Transverse colon (tissue), 4 donors: Measurements from ENCODE around the gene GPD1L. TPM values are rescaled to one million over a fixed set of nuclear protein-coding genes. Genes with fewer than 3 reads are reported as not detected.

ENCODE experiments used
- DNase-seq: peaks from one replicate; pipeline ENCODE4 v3.0.0-alpha.2; 2019
- H3K27ac ChIP-seq, 4 donors: fragments of 200-600 bp; sonication (generic); 2 replicates each; pipeline ENCODE4 v1.5.1; 2016 to 2018; ENCODE audit warnings: inconsistent platforms in 4 of 4
- H3K27me3 ChIP-seq: fragments of 200-600 bp; sonication (generic); 2 replicates; pipeline ENCODE4 v1.5.1; 2017; ENCODE audit warnings: inconsistent platforms
- H3K36me3 ChIP-seq, 4 donors: fragments of 200-600 bp; sonication (generic); 2 replicates each; pipeline ENCODE4 v1.5.1; 2017 to 2019; ENCODE audit warnings: inconsistent platforms in 4 of 4
- H3K4me1 ChIP-seq, 4 donors: fragments of 200-600 bp; sonication (generic); 2 replicates each; pipeline ENCODE4 v1.5.1; 2017 to 2020; ENCODE audit warnings: inconsistent platforms in 4 of 4
- H3K4me3 ChIP-seq, 4 donors: fragments of 200-600 bp; sonication (generic); 1 replicate in 1 of 4; 2 replicates in 3 of 4; pipeline versions ENCODE4 v1.5.1 to v1.6.1; 2017 to 2019; ENCODE audit warnings: inconsistent platforms in 4 of 4
- H3K9me3 ChIP-seq, 2 donors: fragments of 200-600 bp; sonication (generic); 2 replicates each; pipeline ENCODE4 v1.5.1; 2017 to 2019; ENCODE audit warnings: inconsistent platforms in 2 of 2
- CTCF ChIP-seq, 5 experiments: fragments of 200-600 bp in 3 of 5; fragments of 450-650 bp in 2 of 5; sonication (generic) in 3 of 5; IDR thresholded peaks; 1 replicate in 2 of 5; 2 replicates in 3 of 5; pipeline ENCODE4 v1.5.1; 2016 to 2017; ENCODE audit warnings: antibody characterized with exemption in 5 of 5, inconsistent platforms in 3 of 5, mild to moderate bottlenecking in 2 of 5, moderate library complexity in 1 of 5
- EP300 ChIP-seq: sonication (generic); formaldehyde crosslinking; IDR thresholded peaks from one replicate; pipeline ENCODE4 v1.6.1; 2017; ENCODE audit warnings: antibody characterized with exemption, low read depth
- POLR2A ChIP-seq: fragments of 450-650 bp; IDR thresholded peaks from one replicate; pipeline ENCODE4 v1.6.1; 2016; ENCODE audit warnings: antibody characterized with exemption, mild to moderate bottlenecking, moderate library complexity
- POLR2AphosphoS5 ChIP-seq, 3 donors: sonication (generic); formaldehyde crosslinking; IDR thresholded peaks; one replicate each; pipeline ENCODE4 v1.6.1; 2016; ENCODE audit warnings: antibody characterized with exemption in 3 of 3
- WGBS, 2 donors: methylation state at CpG; one replicate each; pipeline ENCODE4 v1.1.5; 2018; ENCODE audit warnings: low coverage in 1 of 2; 5-methylcytosine and 5-hydroxymethylcytosine counted together
- in situ Hi-C, 4 donors: fragments of 200-750 bp; cut with MboI; loops; one replicate each; pipeline versions ENCODE4 v1.15.0 to v1.15.1; 2017; ENCODE audit warnings: low sequenced_read_pairs in 3 of 4, low pct_ligation_motif_present in 1 of 4, low pct_unique_long_range_greater_than_20kb in 1 of 4
- intact Hi-C: fragments of 100-400 bp; cut with DNase I; formaldehyde crosslinking; loops from one replicate; pipeline ENCODE4 v1.15.1; 2023; ENCODE audit warnings: low total_unique reads
- total RNA-seq, 4 donors: library from RNA; depleted of rRNA; stranded (reverse); fragments of >200 nt; gene quantifications; one replicate each; pipeline ENCODE4 v1.1.0, GENCODE V29; 2016

The GPD1L gene
- total RNA-seq, 4 donors from 2014 or later = 35.6 to 107 (median 66.5) TPM

- Histone ChIP-seq H3K9me3 (peaks cover 19 to 24% of the 10 kb centered on the region in 2 donors), H3K27me3 (no peaks in the 10 kb centered on the region), H3K4me1 (no peaks in the 10 kb centered on the region), H3K36me3 (no peaks in the 10 kb centered on the region), H3K4me3 (no peak overlapping the region), H3K27ac (no peak overlapping the region)
- in situ Hi-C loops (no loop called here), intact Hi-C loops (no loop called here)
- DNase-seq = no peak
- TF ChIP-seq EP300 (no peak), CTCF (IDR thresholded peaks at IDR 0.05) (no peak)
- WGBS, 2 donors = 95% methylated on average over 1 of the region's 1 CpG; no CpG with 5 or more reads in 1 of the 2 donors
These were observed 7.9 kb upstream of the GPD1L start for GRCh38 chr3:32098528-32098927.

GRCh38 chr3:32100465-32100864, 6.0 kb upstream of the GPD1L start:
- Histone ChIP-seq H3K27ac (no peak overlapping the region), H3K27me3 (no peaks in the 10 kb centered on the region), H3K4me1 (peaks cover 0 to under 1% (median under 1%) of the 10 kb centered on the region in 4 donors), H3K4me3 (no peak overlapping the region), H3K9me3 (peaks cover 19 to 24% of the 10 kb centered on the region in 2 donors), H3K36me3 (no peaks in the 10 kb centered on the region)
- no peak for TF ChIP-seq POLR2A
- no peak for TF ChIP-seq CTCF (IDR thresholded peaks at IDR 0.05)
- TF ChIP-seq EP300 = no peak
- TF ChIP-seq POLR2AphosphoS5 (IDR thresholded peaks at IDR 0.05) = no peak
- DNase-seq = no peak
- WGBS, 2 donors = 91 to 92% methylated on average over 2 to 5 of the region's 5 CpGs
- in situ Hi-C loops (no loop called here), intact Hi-C loops (no loop called here)

- TF ChIP-seq POLR2AphosphoS5 (IDR thresholded peaks at IDR 0.05) = no peak
- TF ChIP-seq POLR2A = no peak
- TF ChIP-seq CTCF (IDR thresholded peaks at IDR 0.05) = no peak
- TF ChIP-seq EP300 = no peak
- in situ Hi-C loops (no loop called here), intact Hi-C loops (no loop called here)
- DNase-seq = no peak
- Histone ChIP-seq H3K27ac (no peak overlapping the region), H3K4me3 (no peak overlapping the region), H3K9me3 (peaks cover 19 to 24% of the 10 kb centered on the region in 2 donors), H3K36me3 (no peaks in the 10 kb centered on the region), H3K27me3 (no peaks in the 10 kb centered on the region), H3K4me1 (peaks cover 6 to 9% (median 8%) of the 10 kb centered on the region in 4 donors)
- 84 to 95% methylated on average over 5 to 7 of the region's 7 CpGs for WGBS, 2 donors
These were observed 4.1 kb upstream of the GPD1L start for GRCh38 chr3:32102289-32102688.

- H3K4me1 ChIP-seq = peaks cover 20 to 29% (median 23%) of the 10 kb centered on the region in 4 donors
- in situ Hi-C loops (no loop called here), intact Hi-C loops (no loop called here)
- no peak for DNase-seq
- H3K27me3 ChIP-seq = no peaks in the 10 kb centered on the region
- TF ChIP-seq POLR2AphosphoS5 (IDR thresholded peaks at IDR 0.05) (no peak), POLR2A (no peak)
- H3K36me3 ChIP-seq = no peaks in the 10 kb centered on the region
- H3K4me3 ChIP-seq = no peak overlapping the region
- WGBS, 2 donors = 95 to 97% methylated on average over 4 of the region's 4 CpGs
- H3K9me3 ChIP-seq = peaks cover 19 to 24% of the 10 kb centered on the region in 2 donors
- H3K27ac ChIP-seq = no peak overlapping the region
These were observed 1.9 kb upstream of the GPD1L start for GRCh38 chr3:32104492-32104891.
